ENCODE data around the gene SUMO3.

The SUMO3 gene

GRCh38 chr21:44828362-44829056 is 10.6 kb upstream of the SUMO3 start:
- no peak for DNase-seq (ENCODE audit: low read depth)

GRCh38 chr21:44823179-44823660 is 5.4 kb upstream of the SUMO3 start:
- DNase-seq (ENCODE audit: low read depth): no peak

GRCh38 chr21:44822484-44823178 is 4.8 kb upstream of the SUMO3 start:
- no peak for DNase-seq (ENCODE audit: low read depth)

GRCh38 chr21:44820851-44821250 is 3.0 kb upstream of the SUMO3 start:
- no peak for DNase-seq (ENCODE audit: low read depth)

GRCh38 chr21:44819283-44820243 is 1.7 kb upstream of the SUMO3 start:
- DNase-seq (ENCODE audit: low read depth): no peak

GRCh38 chr21:44818640-44819011 is 764 bp upstream of the SUMO3 start:
- no peak for DNase-seq (ENCODE audit: low read depth)

GRCh38 chr21:44817506-44817880 is 369 bp downstream of the SUMO3 start:
- peak; percentile 37 for DNase-seq (ENCODE audit: low read depth)

- DNase-seq (ENCODE audit: low read depth): no peak
Measured at GRCh38 chr21:44816761-44817505, 929 bp downstream of the SUMO3 start.

GRCh38 chr21:44815852-44816628 is 1.8 kb downstream of the SUMO3 start:
- no peak for DNase-seq (ENCODE audit: low read depth)

GRCh38 chr21:44815225-44815624 is 2.6 kb downstream of the SUMO3 start:
- DNase-seq (ENCODE audit: low read depth): no peak

- no peak for DNase-seq (ENCODE audit: low read depth)
Measured at GRCh38 chr21:44814498-44815023, 3.3 kb downstream of the SUMO3 start.

GRCh38 chr21:44813727-44814126 is 4.1 kb downstream of the SUMO3 start:
- no peak for DNase-seq (ENCODE audit: low read depth)

GRCh38 chr21:44813149-44813548 is 4.7 kb downstream of the SUMO3 start:
- DNase-seq (ENCODE audit: low read depth): no peak

GRCh38 chr21:44812640-44813039 is 5.2 kb downstream of the SUMO3 start:
- no peak for DNase-seq (ENCODE audit: low read depth)

- no peak for DNase-seq (ENCODE audit: low read depth)
Measured at GRCh38 chr21:44810779-44811178, 7.1 kb downstream of the SUMO3 start.

- DNase-seq (ENCODE audit: low read depth): no peak
Measured at GRCh38 chr21:44805859-44806258, 12.0 kb downstream of the SUMO3 start.

- no peak for DNase-seq (ENCODE audit: low read depth)
Measured at GRCh38 chr21:44805226-44805625, 12.6 kb downstream of the SUMO3 start.

- DNase-seq (ENCODE audit: low read depth): no peak
Measured at GRCh38 chr21:44804762-44805161, 13.1 kb downstream of the SUMO3 start.

- DNase-seq (ENCODE audit: low read depth): no peak
Measured at GRCh38 chr21:44803651-44804050, 14.2 kb downstream of the SUMO3 start.

- no peak for DNase-seq (ENCODE audit: low read depth)
Measured at GRCh38 chr21:44802396-44803153, 15.3 kb downstream of the SUMO3 start.

Data from GM04503 (cell line).